H9 (cell line): Measurements from ENCODE around the gene CFDP1. TPM values are rescaled to one million over a fixed set of nuclear protein-coding genes. Genes with fewer than 3 reads are reported as not detected.

Experiments used
- DNase-seq: peaks from one replicate; pipeline ENCODE4 v3.0.0-alpha.2; 2017
- H2AFZ ChIP-seq: one replicate; pipeline ENCODE4 v1.6.1; 2013; ENCODE audit warnings: mild to moderate bottlenecking, low read length, control low read depth, moderate library complexity
- H2AK5ac ChIP-seq: 2 replicates; pipeline ENCODE4 v1.6.1; 2013; ENCODE audit warnings: low read length, control low read depth, mixed read lengths; ENCODE audit not compliant: insufficient read length
- H2BK120ac ChIP-seq: one replicate; pipeline ENCODE4 v1.6.1; 2013; ENCODE audit warnings: low read depth, mild to moderate bottlenecking, low read length, control low read depth, inconsistent platforms; ENCODE audit not compliant: poor library complexity, severe bottlenecking
- H2BK12ac ChIP-seq: 2 replicates; pipeline ENCODE4 v1.6.1; 2013; ENCODE audit warnings: low read length, control low read depth, mixed read lengths, low read depth; ENCODE audit not compliant: insufficient read length
- H2BK15ac ChIP-seq: 2 replicates; pipeline ENCODE4 v1.6.1; 2013; ENCODE audit warnings: low read depth, low read length, control low read depth
- H2BK20ac ChIP-seq: one replicate; pipeline ENCODE4 v1.6.1; 2013; ENCODE audit warnings: low read depth, mild to moderate bottlenecking, low read length, control low read depth, inconsistent platforms; ENCODE audit not compliant: poor library complexity, severe bottlenecking
- H2BK5ac ChIP-seq: 2 replicates; pipeline ENCODE4 v1.6.1; 2013; ENCODE audit warnings: low read length, control low read depth, mixed read lengths; ENCODE audit not compliant: insufficient read length
- H3K14ac ChIP-seq: 2 replicates; pipeline ENCODE4 v1.6.1; 2013; ENCODE audit warnings: low read length, control low read depth; ENCODE audit not compliant: insufficient read depth
- H3K18ac ChIP-seq: 2 replicates; pipeline ENCODE4 v1.6.1; 2013; ENCODE audit warnings: low read depth, mild to moderate bottlenecking, mixed read lengths, low read length, control low read depth; ENCODE audit not compliant: insufficient read length
- H3K23ac ChIP-seq: 2 replicates; pipeline ENCODE4 v1.6.1; 2013; ENCODE audit warnings: low read length, control low read depth, mixed read lengths, low read depth; ENCODE audit not compliant: insufficient read length
- H3K23me2 ChIP-seq: 2 replicates; pipeline ENCODE4 v1.6.1; 2013; ENCODE audit warnings: low read depth, mild to moderate bottlenecking, mixed read lengths, low read length, control low read depth; ENCODE audit not compliant: insufficient read length, poor library complexity, severe bottlenecking
- H3K27ac ChIP-seq: 2 replicates; pipeline ENCODE4 v1.5.1; 2013; ENCODE audit warnings: low read length, control low read depth, mixed read lengths, low read depth; ENCODE audit not compliant: insufficient read length
- H3K27me3 ChIP-seq: 2 replicates; pipeline ENCODE4 v1.6.1; 2013; ENCODE audit warnings: low read length, control low read depth, inconsistent platforms; ENCODE audit not compliant: insufficient read depth
- H3K4ac ChIP-seq: 2 replicates; pipeline ENCODE4 v1.6.1; 2013; ENCODE audit warnings: low read depth, mild to moderate bottlenecking, control low read depth, inconsistent platforms, low read length, moderate library complexity
- H3K4me1 ChIP-seq: 2 replicates; pipeline ENCODE4 v1.6.1; 2013; ENCODE audit warnings: low read length, control low read depth, inconsistent platforms; ENCODE audit not compliant: insufficient read depth
- H3K4me2 ChIP-seq: 2 replicates; pipeline ENCODE4 v1.6.1; 2013; ENCODE audit warnings: low read length, control low read depth, mixed read lengths; ENCODE audit not compliant: insufficient read length, insufficient read depth
- H3K56ac ChIP-seq: 2 replicates; pipeline ENCODE4 v1.6.1; 2013; ENCODE audit warnings: low read depth, mild to moderate bottlenecking, mixed read lengths, low read length, control low read depth; ENCODE audit not compliant: insufficient read length
- H3K79me1 ChIP-seq: 2 replicates; pipeline ENCODE4 v1.6.1; 2013; ENCODE audit warnings: low read depth, mild to moderate bottlenecking, moderate library complexity, low read length, control low read depth, inconsistent platforms; ENCODE audit not compliant: insufficient read depth, poor library complexity, severe bottlenecking
- H3K79me2 ChIP-seq: 2 replicates; pipeline ENCODE4 v1.6.1; 2013; ENCODE audit warnings: low read length, control low read depth, inconsistent platforms; ENCODE audit not compliant: insufficient read depth
- H3K9ac ChIP-seq: 2 replicates; pipeline ENCODE4 v1.6.1; 2013; ENCODE audit warnings: low read length, control low read depth, mixed read lengths; ENCODE audit not compliant: insufficient read length; ENCODE audit errors: extremely low read depth
- H3K9me3 ChIP-seq: one replicate; pipeline ENCODE4 v1.6.1; 2013; ENCODE audit warnings: low read depth, low read length, inconsistent platforms; ENCODE audit not compliant: control insufficient read depth
- H3T11ph ChIP-seq: one replicate; pipeline ENCODE4 v1.6.1; 2013; ENCODE audit warnings: mild to moderate bottlenecking, low read length, control low read depth, inconsistent platforms
- H4K20me1 ChIP-seq: one replicate; pipeline ENCODE4 v1.6.1; 2013; ENCODE audit not compliant: control insufficient read depth, insufficient read length, insufficient read depth
- H4K5ac ChIP-seq: 2 replicates; pipeline ENCODE4 v1.6.1; 2013; ENCODE audit warnings: low read depth, mild to moderate bottlenecking, mixed read lengths, low read length, control low read depth; ENCODE audit not compliant: insufficient read length
- H4K8ac ChIP-seq: replicated peaks from 2 replicates; pipeline ENCODE4 v1.6.1; 2013; ENCODE audit warnings: low read length, control low read depth, mixed read lengths, low read depth; ENCODE audit not compliant: insufficient read length
- H4K91ac ChIP-seq: 2 replicates; pipeline ENCODE4 v1.6.1; 2013; ENCODE audit warnings: low read depth, mild to moderate bottlenecking, moderate library complexity, mixed read lengths, low read length, control low read depth; ENCODE audit not compliant: insufficient read length
- H3K27ac Mint-ChIP-seq, 3 experiments: 2 replicates in 2 of 3; 3 replicates in 1 of 3; pipeline ENCODE4 v1.8.0; 2020 to 2021; ENCODE audit warnings: mixed read lengths in 3 of 3, mild to moderate bottlenecking in 1 of 3, moderate library complexity in 1 of 3
- H3K27me3 Mint-ChIP-seq: 2 replicates; pipeline ENCODE4 v1.8.0; 2021; ENCODE audit warnings: low read depth, mild to moderate bottlenecking, moderate library complexity, mixed read lengths
- H3K36me3 Mint-ChIP-seq, 3 experiments: 2 replicates in 2 of 3; 3 replicates in 1 of 3; pipeline ENCODE4 v1.8.0; 2020 to 2021; ENCODE audit warnings: low read depth in 3 of 3, mixed read lengths in 3 of 3; ENCODE audit not compliant: insufficient read depth in 1 of 3
- H3K4me1 Mint-ChIP-seq, 2 experiments: 2 replicates each; pipeline ENCODE4 v1.8.0; 2020; ENCODE audit warnings: mixed read lengths in 2 of 2
- H3K4me3 Mint-ChIP-seq, 2 experiments: 2 replicates in 1 of 2; 3 replicates in 1 of 2; pipeline ENCODE4 v1.8.0; 2020 to 2021; ENCODE audit warnings: mild to moderate bottlenecking in 2 of 2, mixed read lengths in 2 of 2, moderate library complexity in 1 of 2
- H3K9me3 Mint-ChIP-seq, 2 experiments: 2 replicates in 1 of 2; 3 replicates in 1 of 2; pipeline ENCODE4 v1.8.0; 2020; ENCODE audit warnings: mild to moderate bottlenecking in 2 of 2, mixed read lengths in 2 of 2, moderate library complexity in 1 of 2
- CTCF ChIP-seq: fragments of 200-600 bp; sonication (generic); conservative IDR thresholded peaks from 3 replicates; pipeline ENCODE4 v1.8.0; 2021; ENCODE audit warnings: antibody characterized with exemption, mild to moderate bottlenecking
- WGBS: extraction: QIAGEN DNeasy Blood & Tissue Kit; methylation state at CpG from one replicate; pipeline ENCODE4 v1.1.7; 2013; ENCODE audit warnings: missing lambda C conversion rate, low lambda C conversion rate, mixed read lengths; ENCODE audit not compliant: insufficient read length; ENCODE audit errors: extremely low coverage; 5-methylcytosine and 5-hydroxymethylcytosine counted together
- total RNA-seq: library from RNA; stranded (reverse); gene quantifications from 2 replicates; pipeline ENCODE4 v1.2.1, GENCODE V29; 2021

Gene CFDP1
- total RNA-seq, 1 experiment from 2014 or later: 89.2 TPM

- no peak for DNase-seq
- Histone ChIP-seq H3K23me2 (no peaks in the 10 kb centered on the region), H3K79me1 (peaks cover 7% of the 10 kb centered on the region), H2BK12ac (no peak overlapping the region), H3K4ac (no peak overlapping the region), H3K27me3 (no peaks in the 10 kb centered on the region), H2BK5ac (no peak overlapping the region), H3T11ph (no peak overlapping the region), H3K9me3 (no peaks in the 10 kb centered on the region), H3K79me2 (peaks cover 19% of the 10 kb centered on the region; the same call in 1 of the 2 replicates), H2BK15ac (no peak overlapping the region), H3K56ac (no peak overlapping the region), H2AFZ (no peak overlapping the region), H3K18ac (no peak overlapping the region), H2BK120ac (no peak overlapping the region), H4K91ac (no peak overlapping the region), H3K9ac (no peak overlapping the region), H2AK5ac (no peak overlapping the region), H2BK20ac (no peak overlapping the region), H3K4me1 (no peaks in the 10 kb centered on the region; the same call in 1 of the 2 replicates), H3K4me2 (no peak overlapping the region), H3K23ac (no peak overlapping the region), H4K5ac (no peak overlapping the region), H4K20me1 (no peaks in the 10 kb centered on the region), H4K8ac (no peak overlapping the region), H3K27ac (no peak overlapping the region), H3K14ac (no peak overlapping the region)
- no CpG with 5 or more reads among the region's 4 CpGs for WGBS
- Mint-ChIP-seq H3K36me3 (peaks cover 7 to 14% (median 9%) of the 10 kb centered on the region in 3 experiments; a peak in 5 of 7 replicates), H3K27me3 (no peaks in the 10 kb centered on the region), H3K4me3 (no peak overlapping the region), H3K4me1 (peaks cover 32 to 33% of the 10 kb centered on the region in 2 experiments), H3K27ac (peak overlapping the region; percentile 58 to 72 (median 61); a peak in 1 of 7 replicates), H3K9me3 (no peaks in the 10 kb centered on the region)
- TF ChIP-seq CTCF: no peak
Measured at GRCh38 chr16:75423723-75424104, 9.6 kb downstream of the CFDP1 start.
